ENCODE measurements around the gene TNIP1.

TNIP1 gene

GRCh38 chr5:151085517-151086041 lies 4.7 kb upstream of the TNIP1 start:
- no peak for ATAC-seq (ENCODE audit: low read depth)
- Mint-ChIP-seq H3K9me3 (no peaks in the 10 kb centered on the region), H3K27ac (peak overlapping the region; percentile 89), H3K4me3 (peak overlapping the region; percentile 58), H3K36me3 (no peaks in the 10 kb centered on the region), H3K27me3 (no peaks in the 10 kb centered on the region), H3K4me1 (peaks cover 49% of the 10 kb centered on the region)
- peak in 1 of 2 donors; percentile 28 for DNase-seq (ENCODE audit: low spot score in 2 of 2)

GRCh38 chr5:151084363-151084762 lies 3.5 kb upstream of the TNIP1 start:
- Mint-ChIP-seq H3K4me1 (peaks cover 55% of the 10 kb centered on the region), H3K4me3 (no peak overlapping the region), H3K36me3 (no peaks in the 10 kb centered on the region), H3K27ac (peak overlapping the region; percentile 89), H3K9me3 (no peaks in the 10 kb centered on the region), H3K27me3 (no peaks in the 10 kb centered on the region)
- no peak for ATAC-seq (ENCODE audit: low read depth)
- DNase-seq (ENCODE audit: low spot score in 2 of 2), result no peak

GRCh38 chr5:151083081-151083676 lies 2.3 kb upstream of the TNIP1 start:
- peak; percentile 7 for ATAC-seq (ENCODE audit: low read depth)
- peak overlapping the region; percentile 89 for H3K27ac Mint-ChIP-seq
- peaks cover 1% of the 10 kb centered on the region for H3K36me3 Mint-ChIP-seq
- no peaks in the 10 kb centered on the region for H3K27me3 Mint-ChIP-seq
- H3K4me3 Mint-ChIP-seq, result peak overlapping the region; percentile 78
- peaks cover 58% of the 10 kb centered on the region for H3K4me1 Mint-ChIP-seq
- DNase-seq (ENCODE audit: low spot score in 2 of 2), result no peak
- H3K9me3 Mint-ChIP-seq, result no peaks in the 10 kb centered on the region

GRCh38 chr5:151082282-151082902 lies 1.6 kb upstream of the TNIP1 start:
- DNase-seq (ENCODE audit: low spot score in 2 of 2), result no peak
- H3K36me3 Mint-ChIP-seq, result peaks cover 5% of the 10 kb centered on the region
- ATAC-seq (ENCODE audit: low read depth), result no peak

GRCh38 chr5:151081431-151082281 lies 822 bp upstream of the TNIP1 start:
- no peaks in the 10 kb centered on the region for H3K9me3 Mint-ChIP-seq
- peak overlapping the region; percentile 91 for H3K4me3 Mint-ChIP-seq
- DNase-seq (ENCODE audit: low spot score in 2 of 2) (no peak), ATAC-seq (ENCODE audit: low read depth) (no peak)
- peaks cover 63% of the 10 kb centered on the region for H3K4me1 Mint-ChIP-seq
- peaks cover 8% of the 10 kb centered on the region for H3K36me3 Mint-ChIP-seq
- no peaks in the 10 kb centered on the region for H3K27me3 Mint-ChIP-seq
- H3K27ac Mint-ChIP-seq, result peak overlapping the region; percentile 89

More at GRCh38 chr5:151082282-151082902, 1.6 kb upstream of the TNIP1 start:
- Mint-ChIP-seq H3K9me3 (no peaks in the 10 kb centered on the region), H3K4me1 (peaks cover 62% of the 10 kb centered on the region), H3K27me3 (no peaks in the 10 kb centered on the region), H3K4me3 (peak overlapping the region; percentile 78), H3K27ac (peak overlapping the region; percentile 89)

- ATAC-seq (ENCODE audit: low read depth) (no peak), DNase-seq (ENCODE audit: low spot score in 2 of 2) (no peak)
- H3K27ac Mint-ChIP-seq, result peak overlapping the region; percentile 89
- peaks cover 19% of the 10 kb centered on the region for H3K36me3 Mint-ChIP-seq
- H3K4me3 Mint-ChIP-seq, result peak overlapping the region; percentile 91
- H3K9me3 Mint-ChIP-seq, result no peaks in the 10 kb centered on the region
- peaks cover 62% of the 10 kb centered on the region for H3K4me1 Mint-ChIP-seq
- no peaks in the 10 kb centered on the region for H3K27me3 Mint-ChIP-seq
Observed at GRCh38 chr5:151079838-151080612, 809 bp downstream of the TNIP1 start.

- H3K4me3 Mint-ChIP-seq, result peak overlapping the region; percentile 91
- ATAC-seq (ENCODE audit: low read depth), result no peak
- H3K9me3 Mint-ChIP-seq, result no peaks in the 10 kb centered on the region
- H3K27me3 Mint-ChIP-seq, result no peaks in the 10 kb centered on the region
- DNase-seq (ENCODE audit: low spot score in 2 of 2), result peak in 1 of 2 donors; percentile 39
- H3K36me3 Mint-ChIP-seq, result peaks cover 22% of the 10 kb centered on the region
- H3K4me1 Mint-ChIP-seq, result peaks cover 54% of the 10 kb centered on the region
- H3K27ac Mint-ChIP-seq, result peak overlapping the region; percentile 89
Observed at GRCh38 chr5:151078490-151079262, 2.2 kb downstream of the TNIP1 start.

- Mint-ChIP-seq H3K4me1 (peaks cover 49% of the 10 kb centered on the region), H3K9me3 (no peaks in the 10 kb centered on the region), H3K36me3 (peaks cover 22% of the 10 kb centered on the region), H3K4me3 (peak overlapping the region; percentile 91), H3K27ac (peak overlapping the region; percentile 89), H3K27me3 (no peaks in the 10 kb centered on the region)
- ATAC-seq (ENCODE audit: low read depth) (no peak), DNase-seq (ENCODE audit: low spot score in 2 of 2) (no peak)
Observed at GRCh38 chr5:151077967-151078366, 2.9 kb downstream of the TNIP1 start.

- Mint-ChIP-seq H3K4me3 (peak overlapping the region; percentile 91), H3K9me3 (no peaks in the 10 kb centered on the region), H3K36me3 (peaks cover 22% of the 10 kb centered on the region), H3K27ac (peak overlapping the region; percentile 89), H3K27me3 (no peaks in the 10 kb centered on the region), H3K4me1 (peaks cover 47% of the 10 kb centered on the region)
- ATAC-seq (ENCODE audit: low read depth) (no peak), DNase-seq (ENCODE audit: low spot score in 2 of 2) (no peak)
Observed at GRCh38 chr5:151077419-151077818, 3.4 kb downstream of the TNIP1 start.

GRCh38 chr5:151076616-151077015 lies 4.2 kb downstream of the TNIP1 start:
- Mint-ChIP-seq H3K36me3 (peaks cover 25% of the 10 kb centered on the region), H3K9me3 (no peaks in the 10 kb centered on the region), H3K4me3 (peak overlapping the region; percentile 91), H3K27ac (peak overlapping the region; percentile 84), H3K27me3 (no peaks in the 10 kb centered on the region), H3K4me1 (peaks cover 51% of the 10 kb centered on the region)
- DNase-seq (ENCODE audit: low spot score in 2 of 2) (no peak), ATAC-seq (ENCODE audit: low read depth) (no peak)

- Mint-ChIP-seq H3K27ac (peak overlapping the region; percentile 84), H3K4me1 (peaks cover 57% of the 10 kb centered on the region), H3K36me3 (peaks cover 27% of the 10 kb centered on the region), H3K9me3 (no peaks in the 10 kb centered on the region), H3K4me3 (peak overlapping the region; percentile 66), H3K27me3 (no peaks in the 10 kb centered on the region)
- DNase-seq (ENCODE audit: low spot score in 2 of 2), result no peak
- no peak for ATAC-seq (ENCODE audit: low read depth)
Observed at GRCh38 chr5:151075698-151076331, 5.0 kb downstream of the TNIP1 start.

- Mint-ChIP-seq H3K4me1 (peaks cover 62% of the 10 kb centered on the region), H3K27me3 (no peaks in the 10 kb centered on the region), H3K36me3 (peaks cover 27% of the 10 kb centered on the region), H3K9me3 (no peaks in the 10 kb centered on the region), H3K4me3 (no peak overlapping the region), H3K27ac (peak overlapping the region; percentile 45)
- DNase-seq (ENCODE audit: low spot score in 2 of 2) (no peak), ATAC-seq (ENCODE audit: low read depth) (no peak)
Observed at GRCh38 chr5:151074557-151074956, 6.3 kb downstream of the TNIP1 start.
